Measurements from ENCODE around the gene SUPT4H1. TPM values are rescaled to one million over a fixed set of nuclear protein-coding genes. Genes with fewer than 3 reads are reported as not detected.

SUPT4H1 gene
- 41.1 and 44.8 TPM in 2 replicates for total RNA-seq

DNA sequence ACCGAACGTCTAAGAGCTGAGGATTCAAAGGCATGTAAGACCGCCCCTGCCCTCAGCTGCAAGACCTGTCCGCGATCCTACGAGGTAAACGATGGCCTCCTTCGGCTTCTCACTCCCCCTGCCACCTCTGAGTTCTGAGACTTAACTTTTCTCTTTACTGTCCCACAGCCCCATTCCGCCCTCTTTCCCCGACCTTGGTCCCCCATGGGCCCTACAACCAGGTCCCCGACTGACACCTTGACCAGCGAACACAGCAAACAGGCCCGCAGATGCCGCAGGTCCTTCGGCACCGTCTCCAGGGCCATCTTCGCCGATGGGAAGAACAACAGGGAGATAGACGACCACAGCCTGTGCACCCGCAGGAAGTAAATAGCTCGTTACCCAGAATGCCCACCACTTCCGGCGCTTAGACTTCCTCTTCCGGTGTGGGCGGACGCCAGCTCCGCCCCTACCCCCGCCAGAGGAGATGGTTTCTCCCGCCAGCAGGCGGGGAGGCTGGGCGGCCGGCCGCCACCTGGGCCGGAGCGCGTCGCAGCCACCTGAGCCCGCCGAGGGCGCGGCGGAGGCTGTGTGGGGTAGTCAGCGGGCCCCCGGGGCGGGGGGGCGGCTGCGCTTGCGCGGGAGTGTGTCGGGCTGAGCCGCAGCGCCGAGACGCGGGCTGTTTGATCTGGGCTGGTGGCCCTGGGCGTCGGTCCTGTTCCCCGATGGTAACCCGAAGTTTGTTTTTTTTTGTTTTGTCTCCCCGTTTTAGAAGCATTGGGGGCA, at the start of gene SUPT4H1:
Gene SUPT4H1, minus strand, starts transcription at position 371 of the 765 bp plus-strand sequence. Its CDS starts 66 bp downstream, at position 305.

DNA sequence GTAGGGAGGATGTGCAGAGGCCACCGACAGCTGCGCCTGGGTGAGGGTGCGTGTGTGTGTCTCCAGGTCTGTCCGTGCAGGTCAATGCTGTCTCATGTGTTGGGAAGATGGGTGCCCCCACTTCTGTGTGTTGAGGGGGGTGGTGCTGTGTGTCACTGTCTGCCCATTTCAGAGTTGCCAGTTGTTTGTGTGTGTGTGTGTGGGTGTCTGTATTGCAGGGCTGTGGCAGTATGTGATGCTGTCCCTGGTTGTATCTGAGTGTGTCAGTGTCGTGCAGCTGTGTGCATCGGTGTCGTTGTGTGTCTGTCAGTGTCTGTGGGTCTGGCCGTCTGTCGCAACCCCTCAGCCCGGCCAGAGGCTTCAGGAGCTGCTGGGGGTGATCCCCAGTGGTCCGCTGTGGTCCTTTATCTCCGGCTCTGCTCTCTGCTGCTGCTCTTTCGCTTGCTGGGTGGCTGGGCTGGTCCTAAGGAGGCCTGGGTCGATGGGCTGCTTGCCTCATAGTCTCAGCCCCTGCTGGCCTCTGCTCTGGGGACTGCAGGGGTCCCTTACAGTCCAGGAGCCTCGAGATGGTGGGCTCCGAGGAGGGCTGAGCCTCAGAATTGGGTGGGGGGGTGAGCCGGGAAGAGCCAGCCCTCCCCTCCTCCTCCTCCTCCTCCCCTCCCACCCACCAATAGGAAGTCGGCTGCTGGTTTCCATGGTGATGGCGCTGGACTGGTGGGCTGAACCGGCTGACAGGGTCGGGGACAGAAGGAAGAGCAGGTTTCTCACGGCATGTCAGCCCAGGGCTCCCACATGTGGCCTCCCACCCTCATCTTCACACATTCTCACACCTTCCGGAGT, 23.6 kb downstream of the SUPT4H1 start, which contains the start of gene TSPOAP1:
Gene TSPOAP1, minus strand, starts transcription at position 601 of the 840 bp plus-strand sequence. CDS start 875 bp downstream, outside the sequence.

Small RNA genes within 50 kb of the gene (small RNA-seq; reads per million reads assigned to genes)
- not detected for gene MIR4736

Other genes with a start within 250 kb of the SUPT4H1 start
- gene OR4D1, start 203.8 kb downstream of the SUPT4H1 start, total RNA-seq: not detected in 2 replicates
- gene OR4D2, start 185.2 kb downstream of the SUPT4H1 start, total RNA-seq: not detected in 2 replicates
- not detected in 2 replicates for gene EPX, start 159.5 kb downstream of the SUPT4H1 start, total RNA-seq
- gene MKS1, start 132.9 kb downstream of the SUPT4H1 start, total RNA-seq: 10.7 and 10.9 TPM in 2 replicates
- gene LPO, start 113.6 kb downstream of the SUPT4H1 start, total RNA-seq: not detected in 2 replicates
- under 0.01 TPM in 1 of 2 replicates, not detected in the other for gene MPO, start 71.3 kb downstream of the SUPT4H1 start, total RNA-seq
- under 0.01 TPM in 1 of 2 replicates, not detected in the other for gene TSPOAP1, start 23.4 kb downstream of the SUPT4H1 start, total RNA-seq
- gene RNF43, start 65.3 kb upstream of the SUPT4H1 start, total RNA-seq: under 0.01 TPM in 2 replicates
- gene HSF5, start 136.2 kb upstream of the SUPT4H1 start, total RNA-seq: under 0.01 TPM in 1 of 2 replicates, not detected in the other
- gene MTMR4, start 162.4 kb upstream of the SUPT4H1 start, total RNA-seq: 40.1 and 64.3 TPM in 2 replicates

Data from subcutaneous preadipocyte (primary cell).